ENCODE results near the gene KRTAP20-3. TPM values are rescaled to one million over a fixed set of nuclear protein-coding genes. Genes with fewer than 3 reads are reported as not detected.
A peak's percentile ranks its signal among the peaks of the same experiment; 100 is the strongest.

The KRTAP20-3 gene
- total RNA-seq, 1 experiment from 2014 or later: not detected

DNA sequence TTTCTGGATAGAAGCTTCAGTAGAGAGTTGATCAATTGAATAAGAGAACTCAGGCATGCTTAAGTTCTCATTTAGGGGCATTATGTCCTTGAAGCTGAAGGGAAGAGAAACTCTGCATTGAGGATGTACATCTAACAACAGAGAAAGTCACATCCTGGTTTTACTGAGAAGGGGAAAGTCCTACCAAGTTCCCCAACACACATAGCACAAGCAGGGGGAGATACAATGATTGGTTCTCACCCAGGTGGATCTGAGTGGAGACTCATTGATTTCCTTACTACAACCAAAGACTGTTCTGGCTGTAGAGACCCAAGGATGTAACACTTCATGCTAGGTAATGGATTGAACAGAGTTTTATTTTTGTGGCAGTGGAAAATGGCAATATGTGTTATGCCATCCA, 27.5 kb upstream of the KRTAP20-3 start:
- Histone ChIP-seq H3K36me3 (ENCODE audit: low read depth, low read length) (no peaks in the 10 kb centered on the region), H3K9me3 (ENCODE audit: low read length) (no peaks in the 10 kb centered on the region), H3F3A (ENCODE audit: low read length, unreplicated experiment) (peaks cover 4% of the 10 kb centered on the region), H3K79me2 (ENCODE audit: low read length) (no peaks in the 10 kb centered on the region), H3K4me3 (ENCODE audit: low read length) (no peak overlapping the region), H3K27me3 (ENCODE audit: low read length) (no peaks in the 10 kb centered on the region), H3K9ac (ENCODE audit: low read length) (no peak overlapping the region), H2AFZ (ENCODE audit: low read length) (no peak overlapping the region), H4K20me1 (ENCODE audit: low read length) (no peaks in the 10 kb centered on the region), H3K27ac (ENCODE audit: low read length) (no peak overlapping the region), H3K4me2 (ENCODE audit: low read length) (no peak overlapping the region), H3K4me1 (ENCODE audit: insufficient read depth, low read length) (peaks cover 20% of the 10 kb centered on the region), H3K9me2 (replicated peaks; ENCODE audit: low read length) (no peaks in the 10 kb centered on the region; the same call in 1 of the 2 replicates)
- ChIA-PET POLR2A (ENCODE audit: unreplicated experiment) (no interaction called here), CTCF (no interaction called here)
- intact Hi-C loops (cut with micrococcal nuclease): no loop called here
- DNase-seq (no peak), ATAC-seq (no peak)
- TF ChIP-seq EZH2phosphoT487 (IDR thresholded peaks at IDR 0.05; ENCODE audit: borderline replicate concordance, low read length) (no peak), EZH2 (IDR thresholded peaks at IDR 0.05; ENCODE audit: low read length, unreplicated experiment) (no peak)
- TF ChIP-seq, protein P1, sequence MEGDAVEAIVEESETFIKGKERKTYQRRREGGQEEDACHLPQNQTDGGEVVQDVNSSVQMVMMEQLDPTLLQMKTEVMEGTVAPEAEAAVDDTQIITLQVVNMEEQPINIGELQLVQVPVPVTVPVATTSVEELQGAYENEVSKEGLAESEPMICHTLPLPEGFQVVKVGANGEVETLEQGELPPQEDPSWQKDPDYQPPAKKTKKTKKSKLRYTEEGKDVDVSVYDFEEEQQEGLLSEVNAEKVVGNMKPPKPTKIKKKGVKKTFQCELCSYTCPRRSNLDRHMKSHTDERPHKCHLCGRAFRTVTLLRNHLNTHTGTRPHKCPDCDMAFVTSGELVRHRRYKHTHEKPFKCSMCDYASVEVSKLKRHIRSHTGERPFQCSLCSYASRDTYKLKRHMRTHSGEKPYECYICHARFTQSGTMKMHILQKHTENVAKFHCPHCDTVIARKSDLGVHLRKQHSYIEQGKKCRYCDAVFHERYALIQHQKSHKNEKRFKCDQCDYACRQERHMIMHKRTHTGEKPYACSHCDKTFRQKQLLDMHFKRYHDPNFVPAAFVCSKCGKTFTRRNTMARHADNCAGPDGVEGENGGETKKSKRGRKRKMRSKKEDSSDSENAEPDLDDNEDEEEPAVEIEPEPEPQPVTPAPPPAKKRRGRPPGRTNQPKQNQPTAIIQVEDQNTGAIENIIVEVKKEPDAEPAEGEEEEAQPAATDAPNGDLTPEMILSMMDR (conservative IDR thresholded peaks at IDR 0.05; ENCODE audit: low read depth, low read length): no peak
- BruUV-seq (replicated peaks): no TSS peak

DNA sequence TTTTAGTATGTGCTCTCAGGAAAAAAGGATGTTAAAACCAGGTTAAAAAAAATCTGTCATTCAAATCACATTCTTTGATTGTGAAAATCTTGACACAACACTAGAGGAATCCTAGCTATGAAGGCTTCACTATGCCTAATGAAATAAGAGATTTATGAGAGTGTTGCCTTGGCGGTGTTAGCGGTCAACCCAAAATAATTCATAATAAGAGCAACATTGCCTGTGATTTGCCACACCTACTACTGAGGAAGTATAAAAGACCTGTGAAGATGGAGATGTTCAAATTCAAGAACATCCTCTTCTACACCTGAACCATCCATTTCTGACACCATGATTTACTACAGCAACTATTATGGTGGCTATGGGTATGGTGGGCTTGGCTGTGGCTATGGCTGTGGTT, 26.5 kb upstream of the KRTAP20-3 start, which contains the start of gene KRTAP20-1:
TSS of gene KRTAP20-1 (plus strand) at position 301 of the 400 bp plus-strand sequence. CDS start at position 331, 30 bp downstream.
- BruUV-seq (replicated peaks): no TSS peak
- Histone ChIP-seq H3K79me2 (ENCODE audit: low read length) (no peaks in the 10 kb centered on the region), H3K27ac (ENCODE audit: low read length) (no peak within 1 kb of the TSS), H3K9me2 (replicated peaks; ENCODE audit: low read length) (no peaks in the 10 kb centered on the region; the same call in 1 of the 2 replicates), H3K9ac (ENCODE audit: low read length) (no peak within 1 kb of the TSS), H3K27me3 (ENCODE audit: low read length) (no peaks in the 10 kb centered on the region), H3F3A (ENCODE audit: low read length, unreplicated experiment) (peaks cover 4% of the 10 kb centered on the region), H3K9me3 (ENCODE audit: low read length) (no peaks in the 10 kb centered on the region), H3K4me3 (ENCODE audit: low read length) (no peak within 1 kb of the TSS), H4K20me1 (ENCODE audit: low read length) (no peaks in the 10 kb centered on the region), H3K36me3 (ENCODE audit: low read depth, low read length) (no peaks in the 10 kb centered on the region), H3K4me2 (ENCODE audit: low read length) (no peak within 1 kb of the TSS), H3K4me1 (ENCODE audit: insufficient read depth, low read length) (peaks cover 30% of the 10 kb centered on the region), H2AFZ (ENCODE audit: low read length) (no peak within 1 kb of the TSS)
- TF ChIP-seq EZH2 (IDR thresholded peaks at IDR 0.05; ENCODE audit: low read length, unreplicated experiment) (no peak), EZH2phosphoT487 (IDR thresholded peaks at IDR 0.05; ENCODE audit: borderline replicate concordance, low read length) (no peak)
- TF ChIP-seq, protein P1 (conservative IDR thresholded peaks at IDR 0.05; ENCODE audit: low read depth, low read length): no peak
- intact Hi-C loops (cut with micrococcal nuclease): no loop called here
- DNase-seq (no peak), ATAC-seq (no peak)
- POLR2A ChIA-PET (ENCODE audit: unreplicated experiment): no interaction called here
- CTCF ChIA-PET: no interaction called here

DNA sequence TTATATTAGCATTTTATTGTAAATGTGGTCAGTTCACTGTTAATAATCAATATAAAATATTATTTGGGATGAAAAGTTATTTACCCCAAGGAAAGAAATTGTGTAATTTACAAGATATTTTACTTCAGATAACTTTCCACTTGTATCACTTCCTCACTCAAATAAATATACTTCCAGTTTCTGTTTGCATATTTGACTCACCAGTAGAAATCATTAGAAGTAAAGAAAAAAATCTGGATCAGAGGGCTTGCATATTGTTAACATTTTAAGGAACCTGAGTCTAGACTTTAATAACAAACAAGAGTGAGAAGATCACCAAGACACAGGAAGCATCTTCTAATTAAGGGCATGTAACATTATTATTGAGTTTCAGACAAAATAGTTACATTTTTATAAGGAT, 22.6 kb upstream of the KRTAP20-3 start:
- peak; percentile 65 for ATAC-seq
- H3K9me2 ChIP-seq (replicated peaks; ENCODE audit: low read length): no peaks in the 10 kb centered on the region; the same call in 1 of the 2 replicates
- peak overlapping the region; percentile 52 for H3K9ac ChIP-seq (ENCODE audit: low read length)
- H4K20me1 ChIP-seq (ENCODE audit: low read length): no peaks in the 10 kb centered on the region
- H3K36me3 ChIP-seq (ENCODE audit: low read depth, low read length): no peaks in the 10 kb centered on the region
- no peak for TF ChIP-seq EZH2 (IDR thresholded peaks at IDR 0.05; ENCODE audit: low read length, unreplicated experiment)
- H3K4me2 ChIP-seq (ENCODE audit: low read length): peak overlapping the region; percentile 77
- DNase-seq: peak; percentile 86
- POLR2A ChIA-PET (ENCODE audit: unreplicated experiment): no interaction called here
- H2AFZ ChIP-seq (ENCODE audit: low read length): peak overlapping the region; percentile 41
- CTCF ChIA-PET: no interaction called here
- H3K27me3 ChIP-seq (ENCODE audit: low read length): no peaks in the 10 kb centered on the region
- H3F3A ChIP-seq (ENCODE audit: low read length, unreplicated experiment): peaks cover 4% of the 10 kb centered on the region
- peaks cover 44% of the 10 kb centered on the region for H3K4me1 ChIP-seq (ENCODE audit: insufficient read depth, low read length)
- no TSS peak for BruUV-seq (replicated peaks)
- H3K27ac ChIP-seq (ENCODE audit: low read length): peak overlapping the region; percentile 88
- no peaks in the 10 kb centered on the region for H3K9me3 ChIP-seq (ENCODE audit: low read length)
- intact Hi-C loops (cut with micrococcal nuclease): loop anchor here (2.0 kb wide), 1 partner anchor 113 kb away; no protein-coding TSS in a partner anchor
- peak overlapping the region; percentile 30; the same call in 1 of the 2 replicates for H3K4me3 ChIP-seq (ENCODE audit: low read length)
- no peaks in the 10 kb centered on the region for H3K79me2 ChIP-seq (ENCODE audit: low read length)

All from PC-3 (cell line).